ENCODE measurements around the gene IDE. TPM values are rescaled to one million over a fixed set of nuclear protein-coding genes. Genes with fewer than 3 reads are reported as not detected.

IDE gene
- total RNA-seq, 6 donors from 2014 or later = 12.4 to 38.4 (median 27.1) TPM

GRCh38 chr10:92595505-92595904 is 21.6 kb upstream of the IDE start:
- no peak for ATAC-seq (ENCODE audit: low FRiP score in 2 of 2)
- H3K4me1 ChIP-seq = peaks cover 13 to 26% (median 19%) of the 10 kb centered on the region in 4 donors
- H3K9me3 ChIP-seq = no peaks in the 10 kb centered on the region
- DNase-seq = no peak
- H3K27me3 ChIP-seq = no peaks in the 10 kb centered on the region
- no peak overlapping the region for H3K4me3 ChIP-seq
- 89 to 91% methylated on average over 2 of the region's 2 CpGs for WGBS, 2 donors
- no peak for TF ChIP-seq POLR2AphosphoS5 (IDR thresholded peaks at IDR 0.05)
- no peak for TF ChIP-seq CTCF (IDR thresholded peaks at IDR 0.05)
- TF ChIP-seq POLR2A (IDR thresholded peaks at IDR 0.05) = no peak
- TF ChIP-seq EP300 (IDR thresholded peaks at IDR 0.05) = no peak
- H3K27ac ChIP-seq = no peak overlapping the region
- H3K36me3 ChIP-seq = no peaks in the 10 kb centered on the region

GRCh38 chr10:92593619-92594588 is 20.0 kb upstream of the IDE start:
- 13 to 14% methylated on average over 9 of the region's 9 CpGs for WGBS, 2 donors
- H3K27ac ChIP-seq = peak overlapping the region in 1 of 4 donors; percentile 90
- ATAC-seq (ENCODE audit: low FRiP score in 2 of 2) = no peak

GRCh38 chr10:92592761-92593618 is 19.1 kb upstream of the IDE start, which contains the start of gene KIF11:
Gene KIF11, plus strand, starts transcription at chr10:92593130. Its CDS starts 246 bp downstream, at chr10:92593376.
- whole genome bisulfite sequencing, 2 donors = 0 to 1% methylated on average over 26 to 50 of the region's 61 CpGs
- H3K9me3 ChIP-seq = no peaks in the 10 kb centered on the region
- H3K4me3 ChIP-seq = peak within 1 kb of the TSS; percentile 70 to 95 (median 80)
- DNase-seq = peak; percentile 97 to 99
- peaks cover 13 to 26% (median 19%) of the 10 kb centered on the region in 4 donors for H3K4me1 ChIP-seq
- peak; percentile 96 to 97 for ATAC-seq (ENCODE audit: low FRiP score in 2 of 2)
- no peak for TF ChIP-seq EP300 (IDR thresholded peaks at IDR 0.05)
- peak in 3 of 4 donors; percentile 77 to 97 (median 89) for TF ChIP-seq POLR2A (IDR thresholded peaks at IDR 0.05)
- peak in 1 of 6 experiments; percentile 9 for TF ChIP-seq CTCF (IDR thresholded peaks at IDR 0.05)
- TF ChIP-seq POLR2AphosphoS5 (IDR thresholded peaks at IDR 0.05) = peak; percentile 89 to 97
- peak within 1 kb of the TSS; percentile 90 to 95 (median 92) for H3K27ac ChIP-seq
- no peaks in the 10 kb centered on the region for H3K36me3 ChIP-seq
- H3K27me3 ChIP-seq = no peaks in the 10 kb centered on the region

More at GRCh38 chr10:92593619-92594588, 20.0 kb upstream of the IDE start:
- TF ChIP-seq POLR2AphosphoS5 (IDR thresholded peaks at IDR 0.05) = no peak
- TF ChIP-seq EP300 (IDR thresholded peaks at IDR 0.05) = no peak
- no peak for TF ChIP-seq POLR2A (IDR thresholded peaks at IDR 0.05)
- no peak for TF ChIP-seq CTCF (IDR thresholded peaks at IDR 0.05)
- Histone ChIP-seq H3K4me3 (peak overlapping the region in 3 of 4 donors; percentile 77 to 95 (median 83)), H3K36me3 (no peaks in the 10 kb centered on the region), H3K27me3 (no peaks in the 10 kb centered on the region), H3K4me1 (peaks cover 13 to 26% (median 19%) of the 10 kb centered on the region in 4 donors), H3K9me3 (no peaks in the 10 kb centered on the region)
- DNase-seq = no peak

- H3K4me1 ChIP-seq = peaks cover 13 to 26% (median 19%) of the 10 kb centered on the region in 4 donors
Measured at GRCh38 chr10:92591550-92592022, 17.7 kb upstream of the IDE start.

More at GRCh38 chr10:92591550-92592022, 17.7 kb upstream of the IDE start:
- Histone ChIP-seq H3K27ac (peak overlapping the region; percentile 90 to 95 (median 92)), H3K36me3 (no peaks in the 10 kb centered on the region), H3K27me3 (no peaks in the 10 kb centered on the region), H3K4me3 (peak overlapping the region; percentile 44 to 95 (median 80)), H3K9me3 (no peaks in the 10 kb centered on the region)
- DNase-seq (peak; percentile 96 to 97), ATAC-seq (ENCODE audit: low FRiP score in 2 of 2) (peak; percentile 96)
- TF ChIP-seq POLR2A (IDR thresholded peaks at IDR 0.05) (peak in 3 of 4 donors; percentile 49 to 93 (median 88)), POLR2AphosphoS5 (IDR thresholded peaks at IDR 0.05) (peak; percentile 80 to 94), EP300 (IDR thresholded peaks at IDR 0.05) (peak in 1 of 4 donors; percentile 43), CTCF (IDR thresholded peaks at IDR 0.05) (peak in 3 of 6 experiments; percentile 24 to 53 (median 27))
- whole genome bisulfite sequencing, 2 donors = 1 to 2% methylated on average over 16 to 38 of the region's 38 CpGs

All from upper lobe of left lung (tissue), 6 donors.